Measurements from ENCODE around the gene THOC5. TPM values are rescaled to one million over a fixed set of nuclear protein-coding genes. Genes with fewer than 3 reads are reported as not detected.

The THOC5 gene
- total RNA-seq, 2 donors from 2014 or later, result 64.6 to 89.3 TPM

DNA sequence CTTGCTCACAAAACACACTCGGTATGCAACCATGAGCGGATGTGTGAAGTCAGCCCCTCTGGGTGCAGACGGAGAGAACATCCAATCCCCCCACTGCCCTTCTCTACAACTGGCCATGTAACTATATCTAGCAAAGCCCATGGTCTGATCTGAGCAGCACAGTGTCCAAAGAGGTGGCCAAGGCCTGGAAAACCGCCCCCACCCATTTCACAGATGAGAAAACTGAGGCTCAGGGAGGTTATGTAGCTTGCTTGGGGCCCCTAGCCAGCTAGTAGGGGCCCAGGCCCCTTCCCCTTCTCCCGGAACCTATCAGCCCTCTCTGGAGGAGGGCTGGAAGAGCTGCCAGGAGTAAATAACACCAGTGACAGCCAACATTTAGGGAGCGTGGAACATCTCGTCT lies 89.0 kb downstream of the THOC5 start:
- Mint-ChIP-seq H3K27ac (no peak overlapping the region), H3K4me1 (ENCODE audit: low read depth in 2 of 2) (no peaks in the 10 kb centered on the region), H3K9me3 (no peaks in the 10 kb centered on the region), H3K36me3 (no peaks in the 10 kb centered on the region), H3K4me3 (no peak overlapping the region), H3K27me3 (peaks cover 0 to 6% of the 10 kb centered on the region in 2 donors)
- ATAC-seq (no peak), DNase-seq (ENCODE audit: low spot score) (no peak)

DNA sequence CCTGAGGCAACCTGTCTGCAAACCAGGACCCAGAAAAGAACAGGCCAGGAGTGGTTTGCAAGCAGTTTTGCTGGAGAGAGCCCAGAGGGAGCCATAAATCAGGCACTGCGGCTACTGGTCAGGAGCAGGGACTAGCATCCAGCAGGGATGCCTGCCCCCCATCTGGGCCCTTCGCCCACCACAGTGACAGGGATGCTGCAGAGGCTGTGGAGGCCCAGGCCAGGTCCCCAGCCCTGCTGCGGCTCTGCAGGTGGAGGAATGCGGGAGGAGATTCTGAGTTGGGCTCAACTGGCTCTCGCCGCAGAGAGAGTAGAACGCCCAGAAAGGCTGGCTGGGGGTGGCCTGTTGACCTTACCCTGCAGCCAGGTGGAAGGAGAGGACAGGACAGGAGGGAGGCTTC lies 89.9 kb downstream of the THOC5 start:
- no peaks in the 10 kb centered on the region for H3K36me3 Mint-ChIP-seq
- H3K4me1 Mint-ChIP-seq (ENCODE audit: low read depth in 2 of 2), result no peaks in the 10 kb centered on the region
- no peak overlapping the region for H3K27ac Mint-ChIP-seq
- peaks cover 0 to 3% of the 10 kb centered on the region in 2 donors for H3K27me3 Mint-ChIP-seq
- H3K9me3 Mint-ChIP-seq, result no peaks in the 10 kb centered on the region
- no peak for ATAC-seq
- no peak overlapping the region for H3K4me3 Mint-ChIP-seq
- DNase-seq (ENCODE audit: low spot score), result no peak

DNA sequence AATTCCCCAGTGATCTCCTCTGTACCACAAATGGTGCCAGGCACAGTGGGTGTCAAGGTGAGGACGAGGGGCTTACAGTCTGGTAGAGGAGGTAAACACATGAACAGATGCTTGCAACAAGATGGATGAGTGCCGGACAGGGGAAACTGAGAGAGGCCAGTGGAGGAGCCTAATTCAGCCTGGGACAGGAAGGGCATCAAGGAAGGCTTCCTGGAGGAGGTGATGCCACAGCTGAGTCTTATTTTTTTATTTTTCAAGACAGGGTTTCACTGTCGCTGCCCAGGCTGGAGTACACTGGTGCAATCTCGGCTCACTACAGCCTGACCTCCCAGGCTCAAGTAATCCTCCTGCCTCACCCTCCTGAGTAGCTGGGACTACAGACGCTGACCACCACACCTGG lies 92.3 kb downstream of the THOC5 start:
- H3K27me3 Mint-ChIP-seq, result no peaks in the 10 kb centered on the region
- DNase-seq (ENCODE audit: low spot score), result no peak
- H3K9me3 Mint-ChIP-seq, result no peaks in the 10 kb centered on the region
- no peak overlapping the region for H3K27ac Mint-ChIP-seq
- no peaks in the 10 kb centered on the region for H3K4me1 Mint-ChIP-seq (ENCODE audit: low read depth in 2 of 2)
- ATAC-seq, result no peak
- no peak overlapping the region for H3K4me3 Mint-ChIP-seq
- H3K36me3 Mint-ChIP-seq, result no peaks in the 10 kb centered on the region

DNA sequence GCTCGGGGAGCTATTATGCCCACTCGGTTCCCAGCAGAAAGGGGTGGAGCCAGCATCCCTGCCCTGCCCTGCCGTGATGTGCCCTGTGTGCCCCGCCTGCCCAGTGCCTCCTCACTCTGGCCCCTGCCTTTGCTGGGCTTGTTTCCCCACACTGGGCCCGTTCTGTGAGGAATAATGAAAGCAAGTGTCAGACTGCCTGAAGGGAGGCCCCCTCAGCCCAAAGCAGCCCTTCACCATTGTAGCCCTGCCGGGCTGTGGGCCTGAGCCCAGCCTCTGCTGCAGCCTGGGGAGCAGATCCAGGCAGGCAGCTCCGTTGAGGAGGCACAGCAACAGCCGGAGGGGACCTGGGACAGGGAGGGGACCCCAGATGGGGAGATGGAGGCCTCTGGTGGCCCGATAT lies 93.8 kb downstream of the THOC5 start:
- DNase-seq (ENCODE audit: low spot score), result no peak
- Mint-ChIP-seq H3K9me3 (no peaks in the 10 kb centered on the region), H3K27me3 (no peaks in the 10 kb centered on the region), H3K36me3 (no peaks in the 10 kb centered on the region), H3K4me3 (no peak overlapping the region), H3K4me1 (ENCODE audit: low read depth in 2 of 2) (no peaks in the 10 kb centered on the region), H3K27ac (no peak overlapping the region)
- ATAC-seq, result peak in 1 of 2 donors; percentile 28

DNA sequence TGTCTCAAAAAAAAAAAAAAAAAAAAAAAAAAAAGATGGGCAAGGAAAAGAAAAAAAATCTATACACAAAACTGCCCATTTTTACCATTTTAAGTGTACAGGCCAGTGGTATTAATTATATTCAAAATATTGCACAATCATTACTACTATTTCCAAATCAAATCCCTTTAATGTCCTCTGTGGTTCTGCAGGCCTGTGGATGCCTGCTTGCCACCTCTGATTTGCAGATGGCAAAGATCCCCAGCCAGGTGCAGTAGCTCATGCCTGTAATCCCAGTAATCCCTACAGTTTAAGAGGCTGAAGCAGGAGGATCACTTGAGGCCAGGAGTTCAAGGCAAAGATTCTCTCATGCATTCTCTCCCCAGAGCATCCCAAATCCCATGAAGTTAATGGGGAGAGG lies 95.0 kb downstream of the THOC5 start:
- Mint-ChIP-seq H3K9me3 (no peaks in the 10 kb centered on the region), H3K36me3 (no peaks in the 10 kb centered on the region), H3K27ac (no peak overlapping the region), H3K4me1 (ENCODE audit: low read depth in 2 of 2) (no peaks in the 10 kb centered on the region), H3K4me3 (no peak overlapping the region), H3K27me3 (no peaks in the 10 kb centered on the region)
- no peak for DNase-seq (ENCODE audit: low spot score)
- ATAC-seq, result no peak

DNA sequence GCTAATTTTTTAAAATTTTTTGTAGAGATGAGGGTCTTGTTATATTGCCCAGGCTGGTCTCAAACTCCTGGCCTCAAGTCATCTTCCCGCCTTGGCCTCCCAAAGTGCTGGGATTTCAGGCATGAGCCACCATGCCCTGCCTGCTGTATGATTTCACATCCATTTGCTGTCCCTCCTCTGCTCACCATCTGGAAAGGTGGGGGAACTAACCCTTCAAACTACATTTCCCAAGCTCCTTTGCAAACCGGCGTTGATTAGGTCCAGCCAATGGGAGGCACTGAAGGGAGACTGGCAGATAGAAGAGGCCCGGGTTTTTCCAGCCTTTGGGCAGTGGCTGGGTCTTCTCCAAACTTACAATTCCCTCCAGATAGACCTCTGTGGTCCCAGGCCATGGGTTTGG lies 95.8 kb downstream of the THOC5 start:
- Mint-ChIP-seq H3K9me3 (no peaks in the 10 kb centered on the region), H3K36me3 (no peaks in the 10 kb centered on the region)
- no peak for DNase-seq (ENCODE audit: low spot score)

DNA sequence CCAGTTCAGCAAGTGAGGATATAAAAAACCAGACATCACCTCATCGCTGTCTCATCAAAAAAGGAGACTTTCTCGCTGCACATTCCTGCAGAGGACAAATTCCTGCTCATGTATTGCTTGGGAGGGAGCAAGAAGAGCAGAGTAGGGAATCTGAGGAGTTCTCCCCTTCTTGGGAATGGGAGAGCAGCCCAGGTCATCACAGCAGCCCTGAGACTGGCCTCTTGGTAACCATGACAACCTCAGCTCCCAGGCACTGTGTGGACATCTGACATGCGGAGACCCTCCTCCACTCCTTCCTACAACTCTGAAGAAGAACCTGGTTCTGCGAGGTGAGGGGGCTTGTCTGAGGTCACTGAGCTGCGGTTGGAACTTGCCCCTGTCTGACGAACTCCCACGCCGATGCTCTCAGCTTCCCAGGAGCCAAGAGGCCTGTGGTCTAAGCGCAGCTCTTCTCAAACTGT lies 97.3 kb downstream of the THOC5 start:
- Mint-ChIP-seq H3K4me1 (ENCODE audit: low read depth in 2 of 2) (no peaks in the 10 kb centered on the region), H3K9me3 (no peaks in the 10 kb centered on the region), H3K27ac (no peak overlapping the region), H3K27me3 (no peaks in the 10 kb centered on the region), H3K36me3 (no peaks in the 10 kb centered on the region), H3K4me3 (no peak overlapping the region)
- ATAC-seq, result no peak
- no peak for DNase-seq (ENCODE audit: low spot score)

More for the DNA sequence above, 95.8 kb downstream of the THOC5 start:
- H3K4me3 Mint-ChIP-seq, result no peak overlapping the region
- ATAC-seq, result no peak
- no peak overlapping the region for H3K27ac Mint-ChIP-seq
- H3K27me3 Mint-ChIP-seq, result no peaks in the 10 kb centered on the region
- H3K4me1 Mint-ChIP-seq (ENCODE audit: low read depth in 2 of 2), result no peaks in the 10 kb centered on the region

Other genes starting within 250 kb of the THOC5 start
- under 1 TPM in 1 of 2 donors, not detected in 1; 0.43 TPM for gene GAS2L1, start 247.1 kb downstream of the THOC5 start, total RNA-seq
- gene RASL10A, start 238.1 kb downstream of the THOC5 start, total RNA-seq, result 1 to 10 TPM; 2.0 TPM
- gene AP1B1, start 165.2 kb downstream of the THOC5 start, total RNA-seq, result 100 to 1,000 TPM in 1 of 2 donors, 10 to 100 TPM in 1; 95.7 to 106 TPM
- gene RFPL1, start 115.2 kb downstream of the THOC5 start, total RNA-seq, result not detected
- 1 to 10 TPM; 2.3 to 6.6 TPM for gene NEFH, start 73.5 kb downstream of the THOC5 start, total RNA-seq
- 10 to 100 TPM; 20.3 to 21.4 TPM for gene NIPSNAP1, start 27.4 kb upstream of the THOC5 start, total RNA-seq
- gene NF2, start 49.9 kb upstream of the THOC5 start, total RNA-seq, result 10 to 100 TPM; 58.2 to 70.9 TPM
- under 1 TPM; 0.07 to 0.17 TPM for gene CABP7, start 166.2 kb upstream of the THOC5 start, total RNA-seq
- gene ZMAT5, start 213.2 kb upstream of the THOC5 start, total RNA-seq, result 10 to 100 TPM; 17.3 to 34.4 TPM
- gene UQCR10, start 213.6 kb upstream of the THOC5 start, total RNA-seq, result 10 to 100 TPM; 59.1 to 86.2 TPM

Measured in natural killer cell treated with Interleukin-12 subunit alpha and Interleukin-12 subunit beta and Interleukin-15 and Interleukin-18, amount 100 ng/mL, for 72 hours (primary cell).